Aorta (tissue), 5 donors: ENCODE results near the gene FOXN1. TPM values are rescaled to one million over a fixed set of nuclear protein-coding genes. Genes with fewer than 3 reads are reported as not detected.

Source experiments
- ATAC-seq: fragments of 200-7000 bp; cut with Tn5 transposase; one replicate; pipeline ENCODE4 v1.9.1; 2022; ENCODE audit warnings: moderate library complexity; ENCODE audit not compliant: low FRiP score
- DNase-seq, 2 donors: peaks; one replicate each; pipeline ENCODE4 v3.0.0-alpha.2; 2020
- H3K27ac ChIP-seq, 2 donors: one replicate each; pipeline ENCODE4 v1.5.1; 2013; ENCODE audit warnings: low read length in 2 of 2, mild to moderate bottlenecking in 2 of 2, moderate library complexity in 2 of 2, control low read depth in 1 of 2, inconsistent platforms in 1 of 2, low read depth in 1 of 2
- H3K27me3 ChIP-seq, 2 donors: one replicate each; pipeline ENCODE4 v1.6.1; 2013; ENCODE audit warnings: control low read depth in 1 of 2, low read length in 1 of 2, mild to moderate bottlenecking in 1 of 2, moderate library complexity in 1 of 2; ENCODE audit not compliant: insufficient read depth in 2 of 2, control insufficient read depth in 1 of 2
- H3K36me3 ChIP-seq, 2 donors: one replicate each; pipeline ENCODE4 v1.6.1; 2013; ENCODE audit warnings: control low read depth in 1 of 2, low read length in 1 of 2, mild to moderate bottlenecking in 1 of 2; ENCODE audit not compliant: insufficient read depth in 2 of 2, control insufficient read depth in 1 of 2
- H3K4me1 ChIP-seq, 2 donors: one replicate each; pipeline ENCODE4 v1.6.1; 2013; ENCODE audit warnings: low read length in 2 of 2, control low read depth in 1 of 2, mild to moderate bottlenecking in 1 of 2, moderate library complexity in 1 of 2; ENCODE audit not compliant: insufficient read depth in 2 of 2, control insufficient read depth in 1 of 2
- H3K4me3 ChIP-seq, 2 donors: one replicate each; pipeline ENCODE4 v1.5.1; 2013; ENCODE audit warnings: low read length in 2 of 2, control low read depth in 1 of 2, mild to moderate bottlenecking in 1 of 2
- H3K9me3 ChIP-seq: one replicate; pipeline ENCODE4 v1.6.1; 2013; ENCODE audit warnings: mild to moderate bottlenecking, low read length; ENCODE audit not compliant: control insufficient read depth
- WGBS, 2 donors: extraction: QIAGEN DNeasy Blood & Tissue Kit; methylation state at CpG; one replicate each; pipeline ENCODE4 v1.1.7; 2013; 5-methylcytosine and 5-hydroxymethylcytosine counted together
- intact Hi-C, 2 donors: fragments of 100-400 bp; cut with DNase I; formaldehyde crosslinking; loops; one replicate each; pipeline versions ENCODE4 v1.14.2 to v1.15.0; 2022
- polyA plus RNA-seq, 2 donors: library from polyadenylated mRNA; stranded (reverse); fragments of 200-250 nt; gene quantifications; one replicate each; pipeline ENCODE4 v1.2.3, GENCODE V29; 2013
- total RNA-seq, 2 donors: library from RNA; stranded (reverse); fragmentation: NEBNext Ultra II Directional; extraction: Animal tissue kit (Norgen Biotek cat#: 25700); gene quantifications; one replicate each; pipeline ENCODE4 v1.2.1, GENCODE V29; 2021
- donor health status: healthy with polysubstance abuse.
- donor health status: Bipolar disorder and iron deficiency.
- donor health status: DM: no; HTN: no; CAD: no.
- donor health status: DM: no; HTN: no; CAD: no.
- donor health status: DM: yes; HTN: yes; CAD: no.

FOXN1 gene
- total and polyA plus RNA-seq, 4 donors = not detected

- DNase-seq = peak in 1 of 2 donors; percentile 21
- no peaks in the 10 kb centered on the region for H3K36me3 ChIP-seq
- intact Hi-C loops = no loop called here
- no peak overlapping the region for H3K27ac ChIP-seq
- no peaks in the 10 kb centered on the region for H3K9me3 ChIP-seq
- ATAC-seq = no peak
- H3K4me3 ChIP-seq = no peak overlapping the region
- H3K4me1 ChIP-seq = no peaks in the 10 kb centered on the region
- WGBS, 2 donors = 71 to 82% methylated on average over 3 of the region's 3 CpGs
- H3K27me3 ChIP-seq = no peaks in the 10 kb centered on the region
Observed at GRCh38 chr17:28485049-28485448, 21.1 kb upstream of the FOXN1 start.

- DNase-seq (peak in 1 of 2 donors; percentile 6), ATAC-seq (no peak)
- H3K36me3 ChIP-seq = no peaks in the 10 kb centered on the region
- H3K27me3 ChIP-seq = peaks cover 0 to under 1% of the 10 kb centered on the region in 2 donors
- intact Hi-C loops = no loop called here
- 69 to 75% methylated on average over 5 of the region's 5 CpGs for WGBS, 2 donors
- no peaks in the 10 kb centered on the region for H3K9me3 ChIP-seq
- no peak overlapping the region for H3K27ac ChIP-seq
- H3K4me1 ChIP-seq = no peaks in the 10 kb centered on the region
- no peak overlapping the region for H3K4me3 ChIP-seq
Observed at GRCh38 chr17:28487881-28488532, 18.1 kb upstream of the FOXN1 start.

GRCh38 chr17:28488533-28489276, 17.4 kb upstream of the FOXN1 start:
- Histone ChIP-seq H3K27ac (no peak overlapping the region), H3K36me3 (no peaks in the 10 kb centered on the region), H3K4me1 (no peaks in the 10 kb centered on the region), H3K9me3 (no peaks in the 10 kb centered on the region), H3K27me3 (peaks cover 0 to 1% of the 10 kb centered on the region in 2 donors), H3K4me3 (no peak overlapping the region)
- ATAC-seq (no peak), DNase-seq (peak in 1 of 2 donors; percentile 2)
- 77 to 78% methylated on average over 7 of the region's 7 CpGs for WGBS, 2 donors
- intact Hi-C loops = no loop called here

GRCh38 chr17:28491286-28491685, 14.9 kb upstream of the FOXN1 start:
- Histone ChIP-seq H3K27me3 (peaks cover 0 to 1% of the 10 kb centered on the region in 2 donors), H3K9me3 (no peaks in the 10 kb centered on the region), H3K27ac (no peak overlapping the region), H3K36me3 (no peaks in the 10 kb centered on the region), H3K4me1 (no peaks in the 10 kb centered on the region), H3K4me3 (no peak overlapping the region)
- intact Hi-C loops = loop anchor here in 1 of 2 donors (5.0 kb wide), 1 partner anchor 121 kb away; the partner anchor contains the start of gene RSKR
- 82% methylated on average over 11 of the region's 11 CpGs for WGBS, 2 donors
- no peak for DNase-seq
- ATAC-seq = no peak

GRCh38 chr17:28491860-28492259, 14.3 kb upstream of the FOXN1 start:
- no peaks in the 10 kb centered on the region for H3K4me1 ChIP-seq
- no peak overlapping the region for H3K27ac ChIP-seq
- intact Hi-C loops = loop anchor here in 1 of 2 donors (5.0 kb wide), 1 partner anchor 120 kb away; the partner anchor contains the start of gene RSKR
- no peak for ATAC-seq
- no peaks in the 10 kb centered on the region for H3K36me3 ChIP-seq
- no peaks in the 10 kb centered on the region for H3K9me3 ChIP-seq
- H3K27me3 ChIP-seq = peaks cover 0 to 1% of the 10 kb centered on the region in 2 donors
- H3K4me3 ChIP-seq = no peak overlapping the region
- WGBS, 2 donors = 90 to 97% methylated on average over 3 of the region's 3 CpGs
- no peak for DNase-seq

GRCh38 chr17:28492352-28493310, 13.5 kb upstream of the FOXN1 start:
- intact Hi-C loops = loop anchor here in 1 of 2 donors (5.0 kb wide), 1 partner anchor 120 kb away; the partner anchor contains the start of gene RSKR
- Histone ChIP-seq H3K4me1 (no peaks in the 10 kb centered on the region), H3K4me3 (no peak overlapping the region), H3K27me3 (peaks cover 0 to 1% of the 10 kb centered on the region in 2 donors), H3K36me3 (no peaks in the 10 kb centered on the region), H3K9me3 (no peaks in the 10 kb centered on the region), H3K27ac (no peak overlapping the region)
- DNase-seq (no peak), ATAC-seq (no peak)
- WGBS, 2 donors = 58 to 70% methylated on average over 4 of the region's 4 CpGs

- no peaks in the 10 kb centered on the region for H3K36me3 ChIP-seq
- ATAC-seq (no peak), DNase-seq (no peak)
- H3K4me3 ChIP-seq = no peak overlapping the region
- intact Hi-C loops = loop anchor here in 1 of 2 donors (5.0 kb wide), 1 partner anchor 119 kb away; the partner anchor contains the start of gene RSKR
- peaks cover 0 to 1% of the 10 kb centered on the region in 2 donors for H3K27me3 ChIP-seq
- no peak overlapping the region for H3K27ac ChIP-seq
- 24 to 30% methylated on average over 9 of the region's 9 CpGs for WGBS, 2 donors
- H3K4me1 ChIP-seq = no peaks in the 10 kb centered on the region
- H3K9me3 ChIP-seq = no peaks in the 10 kb centered on the region
Observed at GRCh38 chr17:28493460-28493859, 12.7 kb upstream of the FOXN1 start.
